ENCODE measurements around the gene CPNE9.
A peak's percentile ranks its signal among the peaks of the same experiment; 100 is the strongest.

CPNE9 gene

GRCh38 chr3:9686703-9687102 is 16.9 kb upstream of the CPNE9 start:
- no peak for DNase-seq (ENCODE audit: low read depth, low spot score)

GRCh38 chr3:9687514-9687913 is 16.1 kb upstream of the CPNE9 start:
- DNase-seq (ENCODE audit: low read depth, low spot score): no peak

GRCh38 chr3:9688961-9689360 is 14.7 kb upstream of the CPNE9 start:
- DNase-seq (ENCODE audit: low read depth, low spot score): no peak

- no peak for DNase-seq (ENCODE audit: low read depth, low spot score)
Measured at GRCh38 chr3:9689757-9690156, 13.9 kb upstream of the CPNE9 start.

- peak; percentile 60 for DNase-seq (ENCODE audit: low read depth, low spot score)
Measured at GRCh38 chr3:9690451-9691450, 12.9 kb upstream of the CPNE9 start.

- DNase-seq (ENCODE audit: low read depth, low spot score): peak; percentile 13
Measured at GRCh38 chr3:9691636-9692035, 12.0 kb upstream of the CPNE9 start.

GRCh38 chr3:9692416-9692815 is 11.2 kb upstream of the CPNE9 start:
- no peak for DNase-seq (ENCODE audit: low read depth, low spot score)

GRCh38 chr3:9695345-9695744 is 8.3 kb upstream of the CPNE9 start:
- DNase-seq (ENCODE audit: low read depth, low spot score): no peak

GRCh38 chr3:9695746-9696145 is 7.9 kb upstream of the CPNE9 start:
- DNase-seq (ENCODE audit: low read depth, low spot score): no peak

- no peak for DNase-seq (ENCODE audit: low read depth, low spot score)
Measured at GRCh38 chr3:9696480-9697220, 7.0 kb upstream of the CPNE9 start.

GRCh38 chr3:9697892-9698291 is 5.7 kb upstream of the CPNE9 start:
- DNase-seq (ENCODE audit: low read depth, low spot score): no peak

- DNase-seq (ENCODE audit: low read depth, low spot score): no peak
Measured at GRCh38 chr3:9698293-9698692, 5.3 kb upstream of the CPNE9 start.

GRCh38 chr3:9700536-9700935 is 3.1 kb upstream of the CPNE9 start:
- DNase-seq (ENCODE audit: low read depth, low spot score): no peak

GRCh38 chr3:9701006-9701405 is 2.6 kb upstream of the CPNE9 start:
- DNase-seq (ENCODE audit: low read depth, low spot score): no peak

GRCh38 chr3:9701711-9702110 is 1.9 kb upstream of the CPNE9 start:
- DNase-seq (ENCODE audit: low read depth, low spot score): no peak

- DNase-seq (ENCODE audit: low read depth, low spot score): no peak
Measured at GRCh38 chr3:9703240-9703639, 393 bp upstream of the CPNE9 start.

- DNase-seq (ENCODE audit: low read depth, low spot score): peak; percentile 70
Measured at GRCh38 chr3:9704347-9705322, 1.0 kb downstream of the CPNE9 start.

GRCh38 chr3:9710174-9710739 is 6.6 kb downstream of the CPNE9 start:
- DNase-seq (ENCODE audit: low read depth, low spot score): no peak

- DNase-seq (ENCODE audit: low read depth, low spot score): no peak
Measured at GRCh38 chr3:9712415-9712814, 8.8 kb downstream of the CPNE9 start.

- DNase-seq (ENCODE audit: low read depth, low spot score): no peak
Measured at GRCh38 chr3:9713142-9713541, 9.5 kb downstream of the CPNE9 start.

GRCh38 chr3:9715136-9715535 is 11.5 kb downstream of the CPNE9 start:
- no peak for DNase-seq (ENCODE audit: low read depth, low spot score)

Measured in astrocyte of the hippocampus (primary cell).